Body of pancreas (tissue), 4 donors: ENCODE measurements around the gene TLK2. TPM values are rescaled to one million over a fixed set of nuclear protein-coding genes. Genes with fewer than 3 reads are reported as not detected.
A peak's percentile ranks its signal among the peaks of the same experiment; 100 is the strongest.
"Not testable (repeated sequence)": the region's sequence is repeated elsewhere in the genome, so short reads cannot be mapped to it uniquely, and the experiment has no call there.

Experiments used
- ATAC-seq: fragments of 150-250 bp; one replicate; pipeline ENCODE4 v1.9.1; 2016
- DNase-seq, 4 donors: peaks; one replicate each; pipeline ENCODE4 v3.0.0-alpha.2; 2019
- H3K27ac ChIP-seq, 4 donors: fragments of 200-600 bp; sonication (generic); 1 replicate in 3 of 4; 2 replicates in 1 of 4; pipeline versions ENCODE4 v1.5.1 to v1.6.1; 2016 to 2019; ENCODE audit warnings: mild to moderate bottlenecking in 1 of 4, mixed read lengths in 1 of 4, moderate library complexity in 1 of 4
- H3K27me3 ChIP-seq, 2 donors: fragments of 200-600 bp; sonication (generic); one replicate each; pipeline ENCODE4 v1.6.0; 2016; ENCODE audit warnings: mild to moderate bottlenecking in 1 of 2
- H3K36me3 ChIP-seq, 2 donors: fragments of 200-600 bp; sonication (generic); replicated peaks in 1 of 2; 2 replicates each; pipeline ENCODE4 v1.5.1; 2016; ENCODE audit warnings: low read depth in 2 of 2; ENCODE audit not compliant: insufficient read depth in 1 of 2
- H3K4me1 ChIP-seq: fragments of 200-600 bp; sonication (generic); one replicate; pipeline ENCODE4 v1.6.0; 2016
- H3K4me3 ChIP-seq, 2 donors: fragments of 200-600 bp; sonication (generic); 1 replicate in 1 of 2; 2 replicates in 1 of 2; pipeline ENCODE4 v1.5.1; 2016 to 2019
- H3K9me3 ChIP-seq, 3 donors: fragments of 200-600 bp; sonication (generic); 1 replicate in 2 of 3; 2 replicates in 1 of 3; pipeline ENCODE4 v1.5.1; 2016
- CTCF ChIP-seq, 7 experiments: fragments of 450-650 bp in 4 of 7; fragments of 200-600 bp in 3 of 7; sonication (generic) in 3 of 7; IDR thresholded peaks; one replicate each; pipeline ENCODE4 v1.5.1; 2016 to 2019; ENCODE audit warnings: antibody characterized with exemption in 7 of 7
- POLR2A ChIP-seq, 3 donors: fragments of 450-650 bp; IDR thresholded peaks; one replicate each; pipeline ENCODE4 v1.6.1; 2016; ENCODE audit warnings: antibody characterized with exemption in 3 of 3, mild to moderate bottlenecking in 2 of 3
- WGBS, 2 donors: methylation state at CpG; one replicate each; pipeline ENCODE4 v1.1.5; 2017; 5-methylcytosine and 5-hydroxymethylcytosine counted together
- intact Hi-C: fragments of 100-400 bp; cut with DNase I; formaldehyde crosslinking; loops from one replicate; pipeline ENCODE4 v1.15.1; 2023
- total RNA-seq, 2 donors: library from RNA; depleted of rRNA; stranded (reverse); fragments of >200 nt; gene quantifications; one replicate each; pipeline ENCODE4 v1.1.0, GENCODE V29; 2016

Gene TLK2
- total RNA-seq = 10 to 100 TPM; 20.8 to 54.1 TPM

- intact Hi-C loops = no loop called here
- Histone ChIP-seq H3K9me3 (no peaks in the 10 kb centered on the region), H3K4me1 (peaks cover 29% of the 10 kb centered on the region), H3K27me3 (no peaks in the 10 kb centered on the region), H3K36me3 (no peaks in the 10 kb centered on the region), H3K4me3 (peak within 1 kb of the TSS; percentile 63 to 70), H3K27ac (peak within 1 kb of the TSS; percentile 87 to 93 (median 90))
- ATAC-seq (peak; percentile 80), DNase-seq (peak; percentile 74 to 82 (median 79))
- TF ChIP-seq CTCF (IDR thresholded peaks at IDR 0.05) (no peak), POLR2A (IDR thresholded peaks at IDR 0.05) (no peak)
- 2% methylated on average over 35 of the region's 59 CpGs; no CpG with 5 or more reads in 1 of the 2 donors for WGBS, 2 donors
These were observed at the start of gene TLK2 for GRCh38 chr17:62478424-62478879. TSS of gene TLK2 (plus strand) at chr17:62478825. CDS start at chr17:62481126, 2,301 bp downstream.

- H3K9me3 ChIP-seq, DNase-seq, H3K36me3 ChIP-seq, H3K4me3 ChIP-seq, intact Hi-C loops, ATAC-seq, H3K4me1 ChIP-seq, H3K27me3 ChIP-seq, H3K27ac ChIP-seq: not testable (repeated sequence)
- WGBS, 2 donors = 87 to 90% methylated on average over 4 of the region's 4 CpGs
These were observed 43.4 kb upstream of the TLK2 start for GRCh38 chr17:62435251-62435650.

GRCh38 chr17:62441181-62441580, 37.4 kb upstream of the TLK2 start:
- WGBS, 2 donors = 94 to 96% methylated on average over 6 of the region's 6 CpGs
- H3K4me1 ChIP-seq, H3K27ac ChIP-seq, intact Hi-C loops, H3K9me3 ChIP-seq, H3K4me3 ChIP-seq, H3K27me3 ChIP-seq, ATAC-seq, DNase-seq: not testable (repeated sequence)
- H3K36me3 ChIP-seq = peaks cover 0 to 12% of the 10 kb centered on the region in 2 donors

GRCh38 chr17:62444063-62444462, 34.6 kb upstream of the TLK2 start:
- H3K4me3 ChIP-seq = no peak overlapping the region
- H3K9me3 ChIP-seq = no peaks in the 10 kb centered on the region
- H3K4me1 ChIP-seq = no peaks in the 10 kb centered on the region
- no peak for DNase-seq
- intact Hi-C loops = no loop called here
- peaks cover 0 to 14% of the 10 kb centered on the region in 2 donors for H3K36me3 ChIP-seq
- 96 to 100% methylated on average over 4 of the region's 4 CpGs for WGBS, 2 donors
- no peak overlapping the region for H3K27ac ChIP-seq
- ATAC-seq = no peak
- TF ChIP-seq CTCF (IDR thresholded peaks at IDR 0.05) (no peak), POLR2A (IDR thresholded peaks at IDR 0.05) (no peak)
- H3K27me3 ChIP-seq = no peaks in the 10 kb centered on the region

- DNase-seq, intact Hi-C loops, H3K4me1 ChIP-seq: not testable (repeated sequence)
These were observed 32.8 kb upstream of the TLK2 start for GRCh38 chr17:62445791-62446190.

GRCh38 chr17:62452195-62452594, 26.4 kb upstream of the TLK2 start:
- H3K27ac ChIP-seq, intact Hi-C loops, H3K36me3 ChIP-seq, H3K27me3 ChIP-seq, DNase-seq, H3K9me3 ChIP-seq, H3K4me3 ChIP-seq, ATAC-seq, H3K4me1 ChIP-seq: not testable (repeated sequence)
- 67 to 92% methylated on average over 4 of the region's 4 CpGs for WGBS, 2 donors

More at GRCh38 chr17:62445791-62446190, 32.8 kb upstream of the TLK2 start:
- not testable (repeated sequence) for H3K9me3 ChIP-seq, ATAC-seq, H3K27me3 ChIP-seq, H3K4me3 ChIP-seq, H3K27ac ChIP-seq, H3K36me3 ChIP-seq
- 91 to 92% methylated on average over 4 of the region's 4 CpGs for WGBS, 2 donors

GRCh38 chr17:62453041-62453440, 25.6 kb upstream of the TLK2 start:
- intact Hi-C loops, ATAC-seq, DNase-seq, H3K36me3 ChIP-seq, H3K27ac ChIP-seq, H3K27me3 ChIP-seq, H3K4me3 ChIP-seq, H3K4me1 ChIP-seq, H3K9me3 ChIP-seq: not testable (repeated sequence)
- 68 to 74% methylated on average over 4 to 5 of the region's 5 CpGs for WGBS, 2 donors

GRCh38 chr17:62453656-62454055, 25.0 kb upstream of the TLK2 start:
- 72 to 84% methylated on average over 4 of the region's 4 CpGs for WGBS, 2 donors
- H3K4me1 ChIP-seq, intact Hi-C loops, ATAC-seq, DNase-seq, H3K36me3 ChIP-seq, H3K27ac ChIP-seq, H3K9me3 ChIP-seq, H3K27me3 ChIP-seq, H3K4me3 ChIP-seq: not testable (repeated sequence)

- H3K27ac ChIP-seq, DNase-seq, intact Hi-C loops, H3K4me1 ChIP-seq, H3K27me3 ChIP-seq, ATAC-seq, H3K9me3 ChIP-seq, H3K36me3 ChIP-seq, H3K4me3 ChIP-seq: not testable (repeated sequence)
- 65 to 84% methylated on average over 3 of the region's 3 CpGs for WGBS, 2 donors
These were observed 24.5 kb upstream of the TLK2 start for GRCh38 chr17:62454111-62454510.
